H1 (cell line): Measurements from ENCODE around the gene CREBL2. TPM values are rescaled to one million over a fixed set of nuclear protein-coding genes. Genes with fewer than 3 reads are reported as not detected.

Experiments
- CTCF ChIA-PET: fragments of 300-600 bp; sonication (Branson Sonifier 250); formaldehyde crosslinking; loops from one replicate; lab custom pipeline; 2021; ENCODE audit not compliant: partially characterized antibody; lab: Charles Lee
- POLR2A ChIA-PET: fragments of 300-600 bp; sonication (Branson Sonifier 250); formaldehyde crosslinking; loops from one replicate; lab custom pipeline; 2021; ENCODE audit warnings: inconsistent platforms; ENCODE audit not compliant: partially characterized antibody; lab: Charles Lee
- DNase-seq, 2 experiments: peaks; one replicate each; pipeline versions ENCODE4 v3.0.0 to v3.0.0-alpha.2; 2010 to 2022; ENCODE audit warnings: low spot score in 2 of 2, low read depth in 1 of 2, mixed read lengths in 1 of 2
- FAIRE-seq: peaks from 2 replicates; lab custom pipeline; 2011; peaks lifted over from hg19 to GRCh38; lab: Jason Lieb, UNC
- H2AFZ ChIP-seq: 2 replicates; pipeline ENCODE4 v1.8.1; 2012; ENCODE audit warnings: low read length, inconsistent platforms
- H2AK5ac ChIP-seq: 2 replicates; pipeline ENCODE4 v1.6.1; 2013; ENCODE audit warnings: low read depth, low read length
- H2BK120ac ChIP-seq: replicated peaks from 2 replicates; pipeline ENCODE3; 2013; ENCODE audit warnings: low read depth, low read length, inconsistent platforms
- H2BK12ac ChIP-seq: 2 replicates; pipeline ENCODE4 v1.6.1; 2013; ENCODE audit warnings: low read depth, low read length
- H2BK15ac ChIP-seq: 2 replicates; pipeline ENCODE4 v1.6.1; 2013; ENCODE audit warnings: low read length
- H2BK20ac ChIP-seq: 2 replicates; pipeline ENCODE4 v1.6.1; 2013; ENCODE audit warnings: low read length
- H2BK5ac ChIP-seq: 2 replicates; pipeline ENCODE4 v1.6.1; 2013; ENCODE audit warnings: low read depth, low read length
- H3K14ac ChIP-seq: 2 replicates; pipeline ENCODE4 v1.6.1; 2013; ENCODE audit warnings: inconsistent platforms; ENCODE audit not compliant: insufficient read length
- H3K18ac ChIP-seq: 2 replicates; pipeline ENCODE4 v1.6.1; 2013; ENCODE audit warnings: low read length; ENCODE audit errors: extremely low read depth
- H3K23ac ChIP-seq: 2 replicates; pipeline ENCODE4 v1.6.1; 2013; ENCODE audit warnings: inconsistent platforms; ENCODE audit not compliant: insufficient read length
- H3K23me2 ChIP-seq: 2 replicates; pipeline ENCODE4 v1.6.1; 2013; ENCODE audit warnings: low read depth, low read length
- H3K27ac ChIP-seq: 2 replicates; pipeline ENCODE4 v1.6.1; 2011; ENCODE audit warnings: low read depth, low read length, inconsistent platforms
- H3K27me3 ChIP-seq, 4 experiments: replicated peaks in 1 of 4; 1 replicate in 1 of 4; 2 replicates in 3 of 4; pipeline versions ENCODE4 v1.6.1 to v1.8.1; 2011 to 2013; ENCODE audit warnings: low read length in 3 of 4, mild to moderate bottlenecking in 3 of 4, inconsistent platforms in 2 of 4, mixed read lengths in 2 of 4, moderate library complexity in 1 of 4; ENCODE audit not compliant: control insufficient read depth in 3 of 4, insufficient read depth in 3 of 4; ENCODE audit errors: extremely low read depth in 1 of 4
- H3K36me3 ChIP-seq, 4 experiments: 2 replicates each; pipeline versions ENCODE4 v1.6.1 to v1.8.1; 2011 to 2013; ENCODE audit warnings: mild to moderate bottlenecking in 4 of 4, low read length in 3 of 4, moderate library complexity in 2 of 4, control low read depth in 1 of 4, inconsistent platforms in 1 of 4; ENCODE audit not compliant: insufficient read depth in 4 of 4, control insufficient read depth in 2 of 4
- H3K4ac ChIP-seq: replicated peaks from 2 replicates; pipeline ENCODE3; 2013; ENCODE audit warnings: low read length, low read depth, mixed read lengths, inconsistent platforms; ENCODE audit not compliant: insufficient read length
- H3K4me1 ChIP-seq, 4 experiments: replicated peaks in 1 of 4; 1 replicate in 1 of 4; 2 replicates in 3 of 4; pipeline versions ENCODE4 v1.6.1 to v1.8.1; 2011 to 2013; ENCODE audit warnings: low read length in 3 of 4, inconsistent platforms in 2 of 4, mixed read lengths in 1 of 4; ENCODE audit not compliant: insufficient read depth in 4 of 4, control insufficient read depth in 3 of 4
- H3K4me2 ChIP-seq, 2 experiments: 2 replicates each; pipeline versions ENCODE4 v1.6.1 to v1.8.1; 2011 to 2013; ENCODE audit warnings: low read depth in 2 of 2, low read length in 2 of 2, control low read depth in 1 of 2, inconsistent platforms in 1 of 2, mild to moderate bottlenecking in 1 of 2; ENCODE audit not compliant: insufficient read depth in 1 of 2
- H3K4me3 ChIP-seq, 4 experiments: fragments of 200-600, 300-600 bp in 1 of 4; sonication (generic), shearing (Covaris generic), sonication (Bioruptor Twin) in 1 of 4; 2 replicates each; pipeline versions ENCODE4 v1.5.1 to v1.8.1; 2011 to 2016; ENCODE audit warnings: low read length in 4 of 4, low read depth in 3 of 4, control low read depth in 2 of 4, inconsistent platforms in 2 of 4, mild to moderate bottlenecking in 2 of 4, mixed read lengths in 1 of 4, moderate library complexity in 1 of 4; ENCODE audit not compliant: insufficient read depth in 2 of 4; ENCODE audit errors: extremely low read depth in 1 of 4
- H3K56ac ChIP-seq: replicated peaks from 2 replicates; pipeline ENCODE3; 2013; ENCODE audit warnings: low read depth, mild to moderate bottlenecking, mixed read lengths, low read length, inconsistent platforms; ENCODE audit not compliant: insufficient read length
- H3K79me1 ChIP-seq: 2 replicates; pipeline ENCODE4 v1.6.1; 2013; ENCODE audit warnings: low read depth, low read length, control low read depth
- H3K79me2 ChIP-seq, 2 experiments: 2 replicates each; pipeline versions ENCODE4 v1.6.1 to v1.8.1; 2012 to 2013; ENCODE audit warnings: low read length in 2 of 2, mild to moderate bottlenecking in 2 of 2, inconsistent platforms in 1 of 2; ENCODE audit not compliant: insufficient read depth in 2 of 2, control insufficient read depth in 1 of 2
- H3K9ac ChIP-seq, 4 experiments: replicated peaks in 1 of 4; 1 replicate in 1 of 4; 2 replicates in 3 of 4; pipeline versions ENCODE4 v1.6.1 to v1.8.1; 2011 to 2013; ENCODE audit warnings: low read depth in 3 of 4, low read length in 3 of 4, control low read depth in 2 of 4, mild to moderate bottlenecking in 2 of 4, moderate library complexity in 2 of 4, inconsistent platforms in 1 of 4; ENCODE audit errors: extremely low read depth in 1 of 4
- H3K9me3 ChIP-seq, 2 experiments: 2 replicates each; pipeline versions ENCODE4 v1.6.1 to v1.8.1; 2012 to 2013; ENCODE audit warnings: mild to moderate bottlenecking in 2 of 2, moderate library complexity in 2 of 2, control low read depth in 1 of 2, inconsistent platforms in 1 of 2, low read depth in 1 of 2, low read length in 1 of 2, mixed read lengths in 1 of 2; ENCODE audit not compliant: insufficient read depth in 2 of 2
- H4K20me1 ChIP-seq, 2 experiments: replicated peaks in 1 of 2; 2 replicates each; pipeline versions ENCODE3 to v1.8.1; 2011 to 2013; ENCODE audit warnings: inconsistent platforms in 2 of 2, low read length in 2 of 2, mild to moderate bottlenecking in 1 of 2; ENCODE audit not compliant: insufficient read depth in 2 of 2, control insufficient read depth in 1 of 2
- H4K5ac ChIP-seq: 2 replicates; pipeline ENCODE4 v1.6.1; 2013; ENCODE audit warnings: low read length, low read depth, mixed read lengths, inconsistent platforms; ENCODE audit not compliant: insufficient read length
- H4K8ac ChIP-seq: 2 replicates; pipeline ENCODE4 v1.8.0; 2013; ENCODE audit warnings: mild to moderate bottlenecking, moderate library complexity, low read length, inconsistent platforms; ENCODE audit not compliant: insufficient read depth; ENCODE audit errors: extremely low read depth
- H4K91ac ChIP-seq: replicated peaks from 2 replicates; pipeline ENCODE3; 2013; ENCODE audit warnings: low read length, mixed read lengths, inconsistent platforms; ENCODE audit not compliant: insufficient read length
- CTCF ChIP-seq, 3 experiments: IDR thresholded peaks; 1 replicate in 2 of 3; 2 replicates in 1 of 3; pipeline versions ENCODE4 v1.5.1 to v1.6.1; 2011; ENCODE audit warnings: low read length in 3 of 3, mild to moderate bottlenecking in 3 of 3, inconsistent platforms in 2 of 3, low read depth in 1 of 3, moderate library complexity in 1 of 3; ENCODE audit not compliant: insufficient read depth in 1 of 3; ENCODE audit errors: control extremely low read depth in 1 of 3
- NRF1 ChIP-seq: IDR thresholded peaks from 2 replicates; pipeline ENCODE4 v1.6.1; 2011; ENCODE audit warnings: mild to moderate bottlenecking, low read depth, low read length, improper control_type of control experiment
- PHF8 ChIP-seq: fragments of 200-600 bp; sonication (generic); conservative IDR thresholded peaks from 2 replicates; pipeline ENCODE4 v1.7.1; 2012; ENCODE audit warnings: low read depth, mild to moderate bottlenecking, inconsistent platforms, low read length, moderate library complexity
- RAD21 ChIP-seq, 2 experiments: IDR thresholded peaks in 1 of 2; conservative IDR thresholded peaks in 1 of 2; 2 replicates each; pipeline ENCODE4 v1.6.1; 2011; ENCODE audit warnings: low read depth in 2 of 2, low read length in 2 of 2, improper control_type of control experiment in 1 of 2, inconsistent platforms in 1 of 2, mild to moderate bottlenecking in 1 of 2, moderate library complexity in 1 of 2
- WGBS, 2 experiments: shearing (Covaris generic) in 1 of 2; methylation state at CpG; one replicate each; pipeline versions ENCODE4 v1.1.6 to v1.1.7; 2013 to 2015; ENCODE audit warnings: low lambda C conversion rate in 2 of 2, mixed read lengths in 2 of 2, inconsistent platforms in 1 of 2, low coverage in 1 of 2, missing lambda C conversion rate in 1 of 2; ENCODE audit not compliant: insufficient replicate concordance in 2 of 2, insufficient coverage in 1 of 2, insufficient read length in 1 of 2; ENCODE audit errors: extremely low coverage in 1 of 2, missing lambda C conversion rate in 1 of 2; 5-methylcytosine and 5-hydroxymethylcytosine counted together
- polyA plus RNA-seq, 7 experiments: library from polyadenylated mRNA; depleted of rRNA in 3 of 7; stranded (reverse) in 5 of 7; unstranded in 2 of 7; fragments of >200 nt in 5 of 7; fragments of 200-250 nt in 2 of 7; gene quantifications; 1 replicate in 5 of 7; 2 replicates in 1 of 7; 4 replicates in 1 of 7; pipeline versions ENCODE4 v1.2.1 to v1.2.3, GENCODE V29; 2011 to 2013; ENCODE audit warnings: missing spikeins in 2 of 7, mixed read lengths in 2 of 7
- total RNA-seq: library from RNA; stranded (reverse); fragmentation: NEBNext Ultra II Directional; extraction: Animal tissue kit (Norgen Biotek cat#: 25700); gene quantifications from 2 replicates; pipeline ENCODE4 v1.2.1, GENCODE V29; 2021

CREBL2 gene
- total and polyA plus RNA-seq, 2 of the 8 experiments (the other 6 are each of a cell fraction or from before 2014, with no cell fraction given): 9.8 to 18.3 TPM

GRCh38 chr12:12645485-12645884, 33.8 kb downstream of the CREBL2 start:
- H2AFZ ChIP-seq: no peak overlapping the region
- no peak overlapping the region for H3K14ac ChIP-seq
- FAIRE-seq (peak; percentile 69), DNase-seq (no peak)
- H2BK20ac ChIP-seq: no peak overlapping the region
- no peaks in the 10 kb centered on the region for H3K27me3 ChIP-seq
- H3K4me1 ChIP-seq: peaks cover 0 to 19% (median 1%) of the 10 kb centered on the region in 4 experiments; a peak in 2 of 7 replicates
- no peak overlapping the region for H3K27ac ChIP-seq
- H3K9ac ChIP-seq: no peak overlapping the region
- H4K91ac ChIP-seq: no peak overlapping the region
- no peak overlapping the region for H2BK120ac ChIP-seq
- H3K18ac ChIP-seq: no peak overlapping the region
- peaks cover 24 to 29% of the 10 kb centered on the region in 2 experiments for H3K9me3 ChIP-seq
- no peak overlapping the region for H3K4ac ChIP-seq
- H2BK12ac ChIP-seq: peak overlapping the region; percentile 95; the same call in 1 of the 2 replicates
- no peak overlapping the region for H4K5ac ChIP-seq
- H3K36me3 ChIP-seq: peaks cover 0 to 14% (median 2%) of the 10 kb centered on the region in 4 experiments; a peak in 3 of 8 replicates
- no peak overlapping the region for H3K4me3 ChIP-seq
- H3K23me2 ChIP-seq: no peaks in the 10 kb centered on the region
- no peak overlapping the region for H4K8ac ChIP-seq
- TF ChIP-seq CTCF (IDR thresholded peaks at IDR 0.05; ENCODE audit: control extremely low read depth in 1 of 3, insufficient read depth in 1 of 3, low read depth in 1 of 3, low read length in 3 of 3) (peak; percentile 6 to 70 (median 62)), PHF8 (no peak), RAD21 (IDR thresholded peaks at IDR 0.05 in 1 of 2, conservative IDR thresholded peaks at IDR 0.05 in 1 of 2; ENCODE audit: low read depth in 2 of 2, low read length in 2 of 2) (peak; percentile 53 to 68), NRF1 (no peak)
- no peaks in the 10 kb centered on the region for H4K20me1 ChIP-seq
- ChIA-PET CTCF (interaction anchor here (0.6 to 6.4 kb wide), 34 partner anchors 8 to 330 kb away, joined by 3 to 77 read pairs (median 4); partner anchors contain the start of genes CDKN1B and DUSP16), POLR2A (interaction anchor here (0.6 to 1.8 kb wide), 5 partner anchors 10 to 71 kb away, joined by 3 to 5 read pairs (median 3); no protein-coding TSS in a partner anchor)
- H3K79me1 ChIP-seq: no peaks in the 10 kb centered on the region
- H3K23ac ChIP-seq: no peak overlapping the region
- H2BK5ac ChIP-seq: no peak overlapping the region
- no peaks in the 10 kb centered on the region for H3K79me2 ChIP-seq
- 69% methylated on average over 3 of the region's 3 CpGs; no CpG with 5 or more reads in 1 of the 2 experiments for WGBS, 2 experiments
- H2AK5ac ChIP-seq: no peak overlapping the region; the same call in 1 of the 2 replicates
- H3K56ac ChIP-seq: no peak overlapping the region
- no peak overlapping the region for H3K4me2 ChIP-seq
- no peak overlapping the region for H2BK15ac ChIP-seq
